ENCODE data around the gene MGAT3. TPM values are rescaled to one million over a fixed set of nuclear protein-coding genes. Genes with fewer than 3 reads are reported as not detected.
A peak's percentile ranks its signal among the peaks of the same experiment; 100 is the strongest.

Gene MGAT3
- total RNA-seq, 1 experiment from 2014 or later, result 5.0 TPM

DNA sequence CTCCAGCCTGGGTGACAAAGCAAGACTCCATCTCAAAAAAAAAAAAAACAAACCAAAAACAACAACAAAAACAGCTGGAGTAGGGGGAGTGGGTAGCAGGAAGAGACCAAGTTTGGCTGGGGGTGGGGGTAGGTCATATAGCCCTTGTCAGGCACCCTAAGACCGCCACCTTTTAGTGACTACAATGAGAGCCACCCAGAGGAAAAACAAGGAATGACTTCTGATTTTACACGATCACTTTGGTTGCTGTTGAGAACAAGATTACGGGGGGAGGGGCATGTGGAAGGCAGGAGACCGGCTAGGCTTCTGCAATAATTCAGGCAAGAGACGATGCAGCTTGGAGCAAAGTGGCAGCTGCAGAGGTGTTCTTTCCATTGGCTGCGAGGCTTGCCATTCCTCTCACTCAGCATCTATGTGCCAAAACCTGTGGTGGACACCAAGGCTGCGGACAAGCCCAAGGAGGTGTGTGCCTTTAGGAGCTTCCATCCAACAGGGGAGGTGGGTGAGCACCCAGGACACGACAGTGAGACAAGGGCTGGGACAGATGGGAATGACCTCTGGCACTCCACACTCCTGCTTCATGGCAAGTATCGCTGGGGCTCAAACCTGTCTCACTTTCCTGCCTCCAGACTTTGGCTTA, 74.0 kb downstream of the MGAT3 start:
- H3K56ac ChIP-seq (ENCODE audit: insufficient read length, low read depth, low read length), result no peak overlapping the region
- no peak overlapping the region for H3K14ac ChIP-seq (ENCODE audit: insufficient read depth, low read length)
- H2BK5ac ChIP-seq (ENCODE audit: insufficient read length, low read length), result no peak overlapping the region
- Mint-ChIP-seq H3K4me1 (peaks cover 42 to 61% of the 10 kb centered on the region in 2 experiments), H3K27me3 (ENCODE audit: low read depth) (no peaks in the 10 kb centered on the region), H3K27ac (peak overlapping the region in 2 of 3 experiments; percentile 15 to 23; a peak in 1 of 7 replicates), H3K4me3 (peak overlapping the region; percentile 90), H3K9me3 (no peaks in the 10 kb centered on the region; a peak in 2 of 5 replicates), H3K36me3 (ENCODE audit: insufficient read depth in 1 of 3, low read depth in 3 of 3) (peaks cover 6 to 37% (median 36%) of the 10 kb centered on the region in 3 experiments)
- H2BK12ac ChIP-seq (ENCODE audit: insufficient read length, low read depth, low read length), result no peak overlapping the region
- H3K79me2 ChIP-seq (ENCODE audit: insufficient read depth, low read length), result peaks cover 2% of the 10 kb centered on the region; the same call in 1 of the 2 replicates
- H3T11ph ChIP-seq (ENCODE audit: low read length), result no peak overlapping the region
- no peak overlapping the region for H3K4ac ChIP-seq (ENCODE audit: low read depth, low read length)
- no peak overlapping the region for H3K27ac ChIP-seq (ENCODE audit: insufficient read length, low read depth, low read length)
- H3K18ac ChIP-seq (ENCODE audit: insufficient read length, low read depth, low read length), result no peak overlapping the region
- WGBS (ENCODE audit: extremely low coverage, insufficient read length, low lambda C conversion rate), result no CpG with 5 or more reads among the region's 9 CpGs
- H4K5ac ChIP-seq (ENCODE audit: insufficient read length, low read depth, low read length), result no peak overlapping the region
- H3K9me3 ChIP-seq (ENCODE audit: control insufficient read depth, low read depth, low read length), result no peaks in the 10 kb centered on the region
- H2BK120ac ChIP-seq (ENCODE audit: low read depth, low read length, poor library complexity, severe bottlenecking), result no peak overlapping the region
- TF ChIP-seq CTCF (conservative IDR thresholded peaks at IDR 0.05), result no peak; the same call in 2 of the 3 replicates
- H2AFZ ChIP-seq (ENCODE audit: low read length), result no peak overlapping the region
- H3K4me1 ChIP-seq (ENCODE audit: insufficient read depth, low read length), result peaks cover 3% of the 10 kb centered on the region; the same call in 1 of the 2 replicates
- H2AK5ac ChIP-seq (ENCODE audit: insufficient read length, low read length), result no peak overlapping the region
- no peak overlapping the region for H3K9ac ChIP-seq (ENCODE audit: extremely low read depth, insufficient read length, low read length)
- H4K91ac ChIP-seq (ENCODE audit: insufficient read length, low read depth, low read length), result no peak overlapping the region
- peaks cover 6% of the 10 kb centered on the region for H3K23me2 ChIP-seq (ENCODE audit: insufficient read length, low read depth, low read length, poor library complexity, severe bottlenecking)
- H3K23ac ChIP-seq (ENCODE audit: insufficient read length, low read depth, low read length), result no peak overlapping the region
- H3K4me2 ChIP-seq (ENCODE audit: insufficient read depth, insufficient read length, low read length), result peak overlapping the region; percentile 6
- no peaks in the 10 kb centered on the region for H3K79me1 ChIP-seq (ENCODE audit: insufficient read depth, low read depth, low read length, poor library complexity, severe bottlenecking)
- no peaks in the 10 kb centered on the region for H3K27me3 ChIP-seq (ENCODE audit: insufficient read depth, low read length)
- H4K20me1 ChIP-seq (ENCODE audit: control insufficient read depth, insufficient read depth, insufficient read length), result no peaks in the 10 kb centered on the region
- no peak overlapping the region for H4K8ac ChIP-seq (replicated peaks; ENCODE audit: insufficient read length, low read depth, low read length)
- no peak for DNase-seq
- H2BK20ac ChIP-seq (ENCODE audit: low read depth, low read length, poor library complexity, severe bottlenecking), result no peak overlapping the region
- H2BK15ac ChIP-seq (ENCODE audit: low read depth, low read length), result no peak overlapping the region

All from H9 (cell line).